Colon (tissue), 2 donors: Measurements from ENCODE around the gene SENP7.
"Not testable (repeated sequence)": the region's sequence is repeated elsewhere in the genome, so short reads cannot be mapped to it uniquely, and the experiment has no call there.

Experiments
- FAIRE-seq: peaks from 2 replicates; lab custom pipeline; 2012; peaks lifted over from hg19 to GRCh38; lab: Jason Lieb, UNC
- donor health status: control.
- donor health status: control.

The SENP7 gene, protein sequence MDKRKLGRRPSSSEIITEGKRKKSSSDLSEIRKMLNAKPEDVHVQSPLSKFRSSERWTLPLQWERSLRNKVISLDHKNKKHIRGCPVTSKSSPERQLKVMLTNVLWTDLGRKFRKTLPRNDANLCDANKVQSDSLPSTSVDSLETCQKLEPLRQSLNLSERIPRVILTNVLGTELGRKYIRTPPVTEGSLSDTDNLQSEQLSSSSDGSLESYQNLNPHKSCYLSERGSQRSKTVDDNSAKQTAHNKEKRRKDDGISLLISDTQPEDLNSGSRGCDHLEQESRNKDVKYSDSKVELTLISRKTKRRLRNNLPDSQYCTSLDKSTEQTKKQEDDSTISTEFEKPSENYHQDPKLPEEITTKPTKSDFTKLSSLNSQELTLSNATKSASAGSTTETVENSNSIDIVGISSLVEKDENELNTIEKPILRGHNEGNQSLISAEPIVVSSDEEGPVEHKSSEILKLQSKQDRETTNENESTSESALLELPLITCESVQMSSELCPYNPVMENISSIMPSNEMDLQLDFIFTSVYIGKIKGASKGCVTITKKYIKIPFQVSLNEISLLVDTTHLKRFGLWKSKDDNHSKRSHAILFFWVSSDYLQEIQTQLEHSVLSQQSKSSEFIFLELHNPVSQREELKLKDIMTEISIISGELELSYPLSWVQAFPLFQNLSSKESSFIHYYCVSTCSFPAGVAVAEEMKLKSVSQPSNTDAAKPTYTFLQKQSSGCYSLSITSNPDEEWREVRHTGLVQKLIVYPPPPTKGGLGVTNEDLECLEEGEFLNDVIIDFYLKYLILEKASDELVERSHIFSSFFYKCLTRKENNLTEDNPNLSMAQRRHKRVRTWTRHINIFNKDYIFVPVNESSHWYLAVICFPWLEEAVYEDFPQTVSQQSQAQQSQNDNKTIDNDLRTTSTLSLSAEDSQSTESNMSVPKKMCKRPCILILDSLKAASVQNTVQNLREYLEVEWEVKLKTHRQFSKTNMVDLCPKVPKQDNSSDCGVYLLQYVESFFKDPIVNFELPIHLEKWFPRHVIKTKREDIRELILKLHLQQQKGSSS

DNA sequence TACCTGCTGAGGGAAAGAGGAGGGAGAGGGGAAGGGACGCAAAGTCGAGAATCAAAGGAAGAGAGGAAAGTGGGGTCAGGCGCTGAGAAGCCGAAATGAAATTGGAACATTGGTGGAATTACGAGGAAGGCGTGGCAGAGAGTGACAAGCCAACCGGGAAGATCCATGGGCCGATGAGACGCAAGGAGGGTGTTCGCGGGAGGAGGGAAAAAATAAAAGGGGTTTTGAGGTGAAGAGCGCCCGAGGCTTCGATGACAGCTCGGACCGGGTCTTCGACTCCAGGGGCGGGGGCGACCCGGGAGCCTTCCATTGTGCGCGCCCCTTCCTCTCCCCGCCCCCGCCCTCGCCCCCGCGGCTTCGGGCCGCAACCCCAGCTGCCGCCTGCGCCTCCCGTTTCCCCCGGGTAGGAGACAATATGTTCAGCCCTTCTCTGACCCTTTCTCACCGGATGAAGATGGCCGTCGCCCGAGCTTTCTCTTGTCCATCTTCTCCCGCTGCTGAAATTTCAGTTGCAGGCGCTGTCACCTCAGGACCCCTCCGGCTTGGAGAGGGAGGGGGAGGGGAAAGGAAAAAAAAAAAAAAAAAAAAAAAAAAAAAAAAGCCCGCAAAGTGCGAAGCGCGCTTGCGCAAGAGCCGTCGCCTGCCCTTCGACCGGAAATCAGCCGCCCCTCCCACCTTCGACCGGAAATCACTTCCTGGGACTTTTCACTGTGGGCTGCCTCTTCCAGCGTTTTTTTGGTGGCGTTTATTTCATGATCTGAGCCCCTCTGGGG, at the start of gene SENP7:
Gene SENP7 (minus strand): TSS at position 567 of the 773 bp plus-strand sequence. CDS start 82 bp downstream, at position 485.
- no peak for FAIRE-seq

DNA sequence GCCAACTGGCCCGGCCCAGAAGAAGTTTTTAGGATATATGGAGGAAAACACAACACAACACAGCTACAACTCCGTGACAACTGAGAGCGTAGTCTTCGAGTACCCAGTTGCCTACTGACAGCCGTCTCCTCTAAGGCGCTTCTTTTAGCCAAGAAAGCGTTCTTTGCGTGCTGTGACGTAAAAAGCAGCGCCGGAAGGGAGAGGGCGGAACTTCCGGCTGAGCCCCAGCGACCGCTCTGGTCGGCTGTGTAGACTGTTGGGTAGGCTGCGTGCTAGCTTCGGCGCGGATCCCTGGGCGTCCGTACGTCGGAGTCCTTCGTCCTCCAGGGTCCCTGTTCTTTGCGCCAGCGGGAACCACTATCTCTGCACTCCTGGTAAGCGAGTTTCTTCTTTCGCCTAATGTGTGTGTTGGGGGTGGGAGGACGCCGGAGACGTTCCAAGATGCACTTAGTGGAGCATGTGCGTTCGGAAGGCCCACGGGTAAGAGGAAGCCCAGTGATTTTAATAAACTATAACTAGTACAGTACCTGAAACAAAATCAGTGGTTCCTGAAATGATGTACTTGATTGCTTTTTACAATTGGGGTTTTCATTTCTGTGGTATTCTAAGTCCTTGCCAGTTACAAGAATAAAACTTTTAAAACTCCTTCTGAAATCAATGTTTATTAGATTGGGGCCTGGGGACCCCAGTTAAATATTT, 48.8 kb upstream of the SENP7 start, which contains the start of gene TRMT10C:
Gene TRMT10C (plus strand): TSS at position 239 of the 699 bp plus-strand sequence. CDS start 2,914 bp downstream, outside the sequence.
- no peak for FAIRE-seq

DNA sequence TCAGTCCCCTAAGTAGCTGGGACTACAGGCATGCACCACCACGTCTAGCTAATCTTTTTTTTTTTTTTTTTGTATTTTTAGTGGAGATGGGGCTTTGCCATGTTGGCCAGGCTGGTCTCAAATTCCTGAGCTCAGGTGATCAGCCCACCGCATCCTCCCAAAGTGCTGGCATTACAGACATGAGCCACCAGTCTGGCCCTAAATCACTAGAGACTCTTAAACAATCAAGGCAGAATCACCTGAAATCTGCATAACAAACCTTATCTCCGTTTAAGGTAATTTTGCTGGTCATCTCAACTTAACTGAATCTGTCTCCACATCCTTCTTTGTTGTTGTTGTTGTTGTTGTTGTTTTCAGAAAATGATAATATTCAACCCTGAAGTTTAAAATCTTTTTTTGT, 43.1 kb upstream of the SENP7 start:
- no peak for FAIRE-seq

DNA sequence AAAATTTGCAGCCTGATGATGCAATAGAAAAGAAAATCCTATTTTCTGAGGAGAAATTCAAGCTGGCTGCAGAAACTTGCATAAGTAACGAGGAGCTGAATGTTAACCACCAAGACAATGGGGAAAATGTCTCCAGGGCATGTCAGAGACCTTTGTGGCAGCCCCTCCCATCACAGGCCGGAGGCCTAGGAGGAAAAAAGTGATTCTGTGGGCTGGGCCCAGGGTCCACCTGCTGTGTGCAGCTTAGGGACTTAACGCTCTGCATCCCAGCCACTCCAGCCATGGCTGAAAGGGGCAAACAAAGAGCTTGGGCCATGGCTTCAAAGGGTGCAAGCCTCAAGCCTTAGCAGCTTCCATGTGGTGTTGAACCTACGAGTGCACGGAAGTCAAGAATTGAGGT, 40.4 kb upstream of the SENP7 start:
- not testable (repeated sequence) for FAIRE-seq

DNA sequence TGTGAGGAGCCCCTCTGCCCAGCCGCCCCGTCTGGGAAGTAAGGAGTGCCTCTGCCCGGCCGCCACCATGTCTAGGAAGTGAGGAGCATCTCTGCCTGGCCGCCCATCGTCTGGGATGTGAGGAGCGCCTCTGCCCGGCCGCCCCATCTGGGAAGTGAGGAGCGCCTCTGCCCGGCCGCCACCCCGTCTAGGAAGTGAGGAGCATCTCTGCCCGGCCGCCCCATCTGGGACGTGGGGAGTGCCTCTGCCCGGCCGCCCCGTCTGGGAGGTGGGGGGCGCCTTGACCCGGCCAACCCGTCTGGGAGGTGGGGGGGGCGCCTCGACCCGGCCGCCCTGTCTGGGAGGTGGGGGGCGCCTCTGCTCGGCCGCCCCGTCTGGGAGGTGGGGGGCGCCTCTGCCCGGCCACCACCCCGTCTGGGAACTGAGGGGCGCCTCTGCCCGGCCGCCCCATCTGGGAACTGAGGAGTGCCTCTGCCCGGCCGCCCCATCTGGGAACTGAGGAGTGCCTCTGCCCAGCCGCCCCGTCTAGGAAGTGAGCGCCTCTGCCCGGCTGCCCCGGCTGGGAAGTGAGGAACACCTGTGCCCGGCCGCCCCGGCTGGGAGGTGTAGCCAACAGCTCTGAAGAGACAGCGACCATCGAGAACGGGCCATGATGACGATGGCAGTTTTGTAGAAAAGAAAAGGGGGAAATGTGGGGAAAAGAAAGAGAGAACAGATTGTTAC, 38.5 kb upstream of the SENP7 start:
- FAIRE-seq: not testable (repeated sequence)

DNA sequence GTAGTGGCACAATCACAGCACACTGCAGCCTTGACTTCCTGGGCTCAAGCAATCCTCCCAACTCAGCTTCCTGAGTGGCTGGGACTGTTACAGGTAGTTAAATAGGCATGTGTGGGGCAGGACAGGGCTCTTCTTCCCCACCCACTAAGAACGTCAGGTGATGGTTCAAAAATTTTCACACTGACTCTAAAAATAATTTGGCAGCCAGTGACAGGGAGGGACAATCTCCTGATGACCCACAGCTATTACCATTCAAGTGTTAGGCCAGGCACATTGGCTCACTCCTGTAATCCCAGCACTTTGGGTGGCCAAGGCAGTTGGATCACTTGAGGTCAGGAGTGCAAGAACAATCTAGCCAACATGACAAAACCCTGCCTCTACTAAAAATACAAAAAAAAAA, 36.5 kb upstream of the SENP7 start:
- no peak for FAIRE-seq

DNA sequence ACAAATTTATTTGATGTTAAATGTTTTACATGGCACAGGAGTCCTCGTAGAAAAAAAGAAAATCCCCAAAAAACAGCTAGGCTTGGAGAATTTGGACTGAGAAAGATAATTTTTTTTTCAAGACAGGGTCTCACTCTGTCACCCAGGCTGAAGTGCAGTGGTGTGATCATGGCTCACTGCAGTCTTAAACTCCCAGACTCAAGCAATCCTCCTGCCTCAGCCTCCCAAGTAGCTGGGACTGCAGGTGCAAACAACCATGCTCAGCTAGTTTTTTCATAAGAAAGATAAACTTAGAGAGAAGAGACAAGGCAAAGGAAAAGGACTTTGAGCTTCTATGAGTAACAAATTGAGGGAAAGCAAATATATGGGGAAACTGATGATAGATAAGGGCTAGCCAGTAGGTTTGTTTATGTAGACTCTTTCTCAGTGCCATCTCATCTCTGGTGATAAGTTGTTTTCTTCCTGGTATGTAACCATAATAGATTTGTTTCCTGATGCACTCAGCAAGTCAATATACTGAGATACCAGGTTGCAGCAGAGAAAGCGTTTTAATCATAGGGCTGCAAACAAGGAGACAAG, 35.6 kb upstream of the SENP7 start:
- no peak for FAIRE-seq

DNA sequence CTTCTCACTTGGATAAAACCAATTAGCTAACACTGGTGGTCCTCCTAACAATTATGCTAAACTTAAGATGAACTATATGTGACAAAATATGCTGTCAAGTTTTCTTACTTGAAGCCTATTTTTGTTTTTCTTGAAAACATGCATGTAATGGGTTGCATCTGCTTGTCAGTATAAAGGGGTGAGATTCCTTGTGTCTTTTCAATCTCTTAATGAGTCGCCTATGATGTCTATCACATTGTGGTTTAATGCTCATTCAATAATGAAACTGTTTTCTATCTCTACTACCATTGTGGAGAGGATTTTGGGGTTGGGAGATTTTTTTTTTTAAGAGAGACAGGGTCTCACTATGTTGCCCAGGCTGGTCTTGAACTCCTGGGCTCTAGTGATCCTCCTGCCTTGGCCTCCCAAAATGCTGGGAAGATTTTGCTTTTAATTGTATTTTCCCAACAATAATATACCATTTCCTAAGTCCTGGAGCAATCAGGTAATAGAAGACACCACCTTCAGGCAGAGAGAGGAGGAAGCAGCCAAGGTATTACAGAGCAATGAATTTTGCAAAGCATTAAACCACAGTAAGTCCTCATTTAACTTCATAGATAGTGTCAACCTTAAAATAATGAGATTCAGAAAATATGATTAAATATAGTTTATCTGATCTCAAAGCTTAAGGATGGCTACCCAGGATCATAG, 31.3 kb upstream of the SENP7 start:
- FAIRE-seq: no peak

DNA sequence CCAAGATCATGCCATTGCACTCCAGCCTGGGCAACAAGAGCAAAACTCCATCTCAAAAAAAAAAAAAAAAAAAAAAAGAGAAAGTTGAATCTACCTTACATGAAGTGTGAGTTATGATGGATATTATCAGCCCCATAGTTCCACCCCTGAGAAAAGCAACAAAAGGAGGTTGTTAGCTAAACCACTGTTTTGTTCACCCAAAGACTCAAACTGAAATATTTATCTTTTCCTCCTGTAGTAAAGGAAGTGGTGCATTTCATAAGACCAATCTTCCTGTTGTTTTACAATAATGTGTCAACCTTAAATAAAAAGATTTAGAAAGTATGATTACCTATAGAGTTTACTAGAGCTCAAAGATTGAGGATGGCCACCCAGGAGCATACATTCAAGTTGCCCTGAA, 29.9 kb upstream of the SENP7 start:
- FAIRE-seq: no peak

DNA sequence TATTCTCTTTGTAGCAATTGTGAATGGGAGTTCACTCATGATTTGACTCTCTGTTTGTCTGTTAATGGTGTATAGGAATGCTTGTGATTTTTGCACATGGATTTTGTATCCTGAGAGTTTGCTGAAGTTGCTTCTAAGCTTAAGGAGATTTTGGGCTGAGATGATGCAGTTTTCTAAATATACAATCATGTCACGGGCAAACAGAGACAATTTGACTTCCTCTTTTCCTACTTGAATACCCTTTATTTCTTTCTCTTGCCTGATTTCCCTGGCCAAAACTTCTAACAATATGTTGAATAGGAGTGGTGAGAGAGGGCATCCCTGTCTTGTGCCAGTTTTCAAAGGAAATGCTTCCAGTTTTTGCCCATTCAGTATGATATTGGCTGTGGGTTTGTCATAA, 23.9 kb upstream of the SENP7 start:
- FAIRE-seq: not testable (repeated sequence)

DNA sequence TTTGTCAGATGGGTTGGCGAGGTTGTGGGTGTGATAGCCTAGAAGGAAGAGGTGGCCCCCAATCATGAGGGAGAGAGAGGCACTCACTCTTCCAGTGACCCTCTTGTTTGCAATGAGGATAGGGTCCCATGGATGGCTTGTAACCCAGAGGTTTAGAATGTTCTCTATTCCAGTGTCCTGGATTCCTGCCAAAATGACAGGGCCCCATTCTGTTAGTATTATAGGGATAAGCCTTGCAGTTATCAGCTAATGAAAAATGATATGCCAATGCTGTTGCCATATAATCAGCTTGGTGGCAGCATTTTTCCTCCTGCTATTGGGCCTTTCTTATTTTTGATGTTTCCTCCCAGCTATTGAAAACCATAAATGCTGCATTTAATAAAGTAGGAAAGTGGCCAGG, 23.3 kb upstream of the SENP7 start:
- no peak for FAIRE-seq

DNA sequence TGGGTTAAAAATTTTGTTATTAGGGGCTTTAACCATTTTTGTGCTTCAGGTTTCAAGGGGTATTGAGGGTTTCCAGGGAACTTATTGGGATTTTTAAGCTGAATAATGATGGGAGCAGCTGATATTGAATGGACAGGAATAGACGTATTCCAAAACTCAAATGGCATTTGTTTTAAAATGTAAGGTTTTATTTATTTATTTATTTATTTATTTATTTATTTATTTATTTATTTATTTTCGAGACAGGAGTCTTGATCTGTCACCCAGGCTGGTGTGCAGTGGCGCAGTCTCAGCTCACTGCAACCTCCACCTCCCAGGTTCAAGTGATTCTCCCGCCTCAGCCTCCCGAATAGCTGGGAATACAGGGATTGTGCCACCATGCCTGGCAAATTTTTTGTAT, 22.2 kb upstream of the SENP7 start:
- no peak for FAIRE-seq

DNA sequence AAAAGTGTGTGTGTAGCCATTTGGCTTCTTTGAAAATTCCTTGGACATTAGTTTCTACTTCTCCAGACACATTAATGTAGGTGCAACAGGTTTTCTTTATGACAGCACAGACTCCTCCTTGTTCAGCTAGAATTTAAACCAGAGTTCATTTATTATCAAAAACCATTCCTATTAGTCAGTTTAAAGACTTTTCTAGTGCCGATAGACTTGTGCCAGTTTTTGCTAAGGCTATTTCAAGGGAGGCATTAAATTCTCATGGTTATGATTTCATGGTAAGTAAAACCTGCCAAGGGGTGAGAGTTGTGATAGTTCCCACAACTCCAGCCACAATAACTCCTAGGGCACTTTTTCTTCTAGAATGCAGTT, 20.6 kb upstream of the SENP7 start:
- no peak for FAIRE-seq

DNA sequence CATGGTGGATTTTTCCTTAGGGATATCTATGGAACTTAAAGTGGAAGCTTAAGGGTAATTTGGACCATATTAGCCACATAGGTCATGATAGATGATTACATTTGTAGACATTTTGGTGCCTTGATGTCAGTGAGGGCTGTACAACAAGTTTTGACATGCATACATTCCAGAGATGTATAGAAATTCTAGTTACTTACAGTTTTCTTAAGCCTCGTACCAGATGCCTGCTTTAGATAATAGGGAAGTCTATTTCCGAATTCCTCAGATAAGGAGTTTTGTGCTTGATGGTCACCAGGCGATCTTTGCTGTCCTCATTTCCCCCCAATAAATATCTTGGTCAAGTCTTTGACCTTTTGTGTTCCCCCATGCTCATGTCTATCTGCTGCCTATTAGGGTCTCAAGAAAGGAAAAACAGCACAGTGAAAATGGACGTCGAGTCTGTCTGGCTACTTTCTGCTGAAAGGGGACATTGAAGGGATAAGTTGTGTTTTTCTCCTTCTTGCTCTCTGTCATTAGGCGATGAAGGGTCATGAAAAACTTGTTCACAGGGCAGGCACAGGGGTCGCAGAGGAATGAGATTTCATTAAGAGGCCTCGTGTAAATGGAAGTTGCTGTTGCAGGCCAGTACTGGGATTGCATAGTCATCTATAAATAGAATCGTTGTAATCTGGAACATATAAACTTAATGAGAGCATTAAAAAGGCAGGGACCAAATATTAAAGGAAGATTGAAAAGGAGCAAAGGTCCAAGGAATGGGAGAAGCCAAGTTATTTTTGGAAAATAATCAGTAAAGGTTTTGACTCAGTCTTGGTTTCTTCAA, 20.0 kb upstream of the SENP7 start:
- no peak for FAIRE-seq

DNA sequence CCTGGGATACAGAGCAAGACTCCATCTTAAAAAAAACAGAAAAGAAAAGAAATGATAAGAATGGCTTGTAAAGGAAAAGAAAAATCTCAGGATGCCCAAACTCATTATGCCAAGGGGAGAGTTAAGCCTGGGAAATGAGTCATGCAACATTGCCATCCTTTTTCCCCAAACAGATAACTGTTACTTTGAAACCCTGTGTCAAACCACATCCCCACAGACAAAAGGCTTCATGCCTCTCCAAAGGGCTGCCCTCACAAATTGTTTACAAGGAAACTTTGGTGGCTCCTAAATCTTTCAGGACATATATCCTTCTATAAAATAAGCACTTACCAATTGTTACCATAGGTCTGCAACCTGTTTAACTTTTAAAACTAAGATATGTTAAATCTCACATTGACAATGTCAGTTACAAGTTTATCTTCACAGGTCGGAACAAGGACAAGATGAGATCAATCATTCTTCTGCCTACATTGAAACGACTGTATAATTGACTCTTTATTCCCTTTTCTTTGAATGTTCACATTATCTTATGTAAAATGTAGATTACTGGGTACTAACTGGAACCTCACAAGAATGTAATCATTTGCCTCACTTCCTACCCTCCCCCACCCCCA, 18.6 kb upstream of the SENP7 start:
- FAIRE-seq: no peak

DNA sequence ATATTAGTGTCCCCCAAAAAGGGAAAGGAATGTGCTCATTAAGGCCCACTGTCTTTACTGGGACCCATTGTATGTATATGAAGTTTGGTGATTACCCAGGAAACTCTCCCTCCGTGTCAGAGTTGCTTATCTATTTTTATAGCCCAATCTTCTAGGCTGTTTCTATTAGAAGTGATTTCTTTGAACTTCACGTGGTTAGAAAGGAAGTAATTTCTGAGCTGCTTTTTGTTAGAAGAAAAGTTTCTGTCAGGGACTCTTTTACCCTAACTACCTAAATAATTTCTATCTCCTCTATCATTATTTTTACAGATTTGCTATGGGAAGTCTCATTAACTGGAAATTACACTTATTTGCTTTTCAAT, 17.7 kb upstream of the SENP7 start:
- no peak for FAIRE-seq

DNA sequence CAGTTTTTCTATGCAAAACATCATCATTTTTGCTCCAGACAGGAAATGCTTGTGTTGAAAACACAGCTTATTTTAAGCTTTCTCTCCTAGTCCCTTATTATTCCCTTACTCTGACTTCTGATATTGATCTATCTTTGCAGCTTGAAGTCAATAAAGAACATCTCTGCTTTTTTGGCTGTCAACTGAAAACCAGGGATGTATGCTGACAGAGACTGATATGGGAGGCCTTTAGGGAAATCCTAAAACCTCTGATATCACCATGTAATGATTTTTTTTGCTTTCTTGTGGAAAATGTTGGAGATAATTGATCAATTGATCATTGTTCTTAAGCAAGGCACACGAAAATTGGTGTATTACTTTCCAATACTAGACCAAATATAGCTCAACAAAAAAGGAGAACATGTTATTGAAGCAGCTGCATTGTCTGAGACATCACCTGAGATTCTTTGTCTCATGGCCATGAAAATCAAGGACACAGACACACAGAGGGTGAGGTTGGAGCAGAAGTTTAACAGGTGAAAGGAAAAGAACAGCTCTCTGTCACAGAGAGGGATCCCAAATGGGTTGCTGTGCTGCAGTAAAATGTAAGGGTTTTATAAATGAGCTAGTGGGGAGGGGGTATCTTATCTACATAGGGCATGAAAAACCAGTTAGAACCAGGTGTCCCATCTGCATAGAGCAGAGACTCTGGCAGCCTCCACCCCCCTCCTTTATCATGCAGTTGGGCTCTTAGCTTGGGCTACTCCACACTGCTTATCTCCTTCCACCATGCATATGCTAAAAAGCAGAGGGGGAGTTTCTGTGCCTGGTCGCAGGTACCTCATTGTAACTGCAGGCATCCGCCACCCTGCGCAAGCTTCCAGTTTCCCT, 17.0 kb upstream of the SENP7 start:
- FAIRE-seq: no peak
